Stimulated activated CD4-positive, alpha-beta T cell treated with anti-CD3 and anti-CD28 coated beads, TNF-alpha, amount 100 ng/mL, for 48 hours (primary cell): ENCODE measurements around the gene CREB1.

Experiments
- DNase-seq, 3 donors: peaks; one replicate each; pipeline ENCODE4 v3.0.0-alpha.2; 2020; ENCODE audit warnings: low read depth in 3 of 3

CREB1 gene

GRCh38 chr2:207504513-207505170, 25.1 kb upstream of the CREB1 start:
- no peak for DNase-seq

GRCh38 chr2:207505171-207505570, 24.6 kb upstream of the CREB1 start:
- no peak for DNase-seq

GRCh38 chr2:207505728-207506127, 24.0 kb upstream of the CREB1 start:
- no peak for DNase-seq

GRCh38 chr2:207506426-207506825, 23.3 kb upstream of the CREB1 start:
- no peak for DNase-seq

DNA sequence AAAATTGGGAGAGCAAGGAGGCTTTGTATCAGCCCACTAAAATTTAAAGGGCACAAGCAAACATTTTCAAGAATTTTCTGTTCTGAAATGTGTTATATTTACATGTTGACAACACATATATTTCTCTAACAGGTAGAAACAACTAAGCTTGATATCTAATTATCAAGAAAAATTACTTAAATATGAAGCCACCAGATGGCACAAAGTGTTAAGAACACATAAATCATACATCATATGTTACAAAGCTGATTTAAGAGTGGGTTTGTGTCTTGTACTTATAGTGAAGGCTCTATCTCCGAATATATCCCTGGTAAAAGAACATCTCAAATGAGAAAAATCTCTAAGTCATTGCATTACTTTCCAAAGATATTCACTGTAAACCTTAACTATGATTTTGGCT, 19.6 kb upstream of the CREB1 start:
- no peak for DNase-seq

- DNase-seq, result no peak
Observed at GRCh38 chr2:207511851-207512250, 17.9 kb upstream of the CREB1 start.

DNA sequence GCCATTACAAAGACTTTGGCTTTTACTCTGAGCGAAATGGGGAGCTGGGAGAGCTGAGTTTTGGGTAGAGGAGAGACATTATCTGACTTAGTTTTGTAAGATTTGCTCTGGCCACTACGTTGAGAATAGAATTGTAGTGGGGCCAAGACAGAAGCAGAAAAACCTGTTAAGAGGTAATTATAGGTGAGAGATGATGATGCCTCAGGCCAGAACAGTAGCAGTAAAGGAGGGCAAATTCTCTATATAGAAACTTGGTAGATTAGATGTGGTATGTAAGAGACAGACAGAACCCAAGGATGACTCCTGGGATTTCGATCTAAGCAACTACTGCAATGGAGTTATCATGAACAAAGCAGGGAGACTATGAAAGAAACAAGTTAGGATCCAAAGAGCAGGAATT, 17.4 kb upstream of the CREB1 start:
- no peak for DNase-seq

DNA sequence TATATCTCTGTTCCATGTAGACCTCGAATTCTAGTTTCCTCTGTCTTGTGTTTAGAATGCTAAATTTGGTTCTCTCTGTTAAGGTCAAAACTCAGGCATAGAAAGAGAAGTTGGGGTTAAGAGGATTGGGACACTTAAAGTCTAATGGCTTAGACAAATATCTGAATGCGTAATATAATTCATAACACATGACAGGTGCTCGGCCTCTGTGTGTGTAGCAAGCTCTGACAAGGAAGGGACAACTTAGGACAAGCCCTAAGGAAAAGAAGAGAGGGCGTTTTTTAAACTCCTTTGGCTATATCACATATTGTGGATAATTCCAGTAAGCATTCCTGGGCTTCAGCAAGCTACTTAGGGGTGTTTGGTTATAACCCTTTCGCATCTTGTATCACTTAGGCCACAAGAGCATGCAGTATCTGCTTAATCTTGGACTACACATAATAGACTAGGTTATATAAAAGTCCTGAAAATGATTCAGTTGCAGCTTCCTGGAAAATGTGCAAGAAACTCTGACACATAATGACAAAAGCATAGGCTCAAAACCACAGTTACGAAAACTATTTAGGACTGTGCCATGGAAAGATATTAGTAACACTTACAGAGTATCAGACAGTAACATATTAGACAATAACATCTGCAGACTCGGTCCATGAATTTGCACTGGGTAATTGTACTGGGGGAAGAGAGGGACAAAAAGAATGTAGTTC, 16.1 kb upstream of the CREB1 start:
- no peak for DNase-seq

GRCh38 chr2:207514451-207514850, 15.3 kb upstream of the CREB1 start:
- no peak for DNase-seq

DNA sequence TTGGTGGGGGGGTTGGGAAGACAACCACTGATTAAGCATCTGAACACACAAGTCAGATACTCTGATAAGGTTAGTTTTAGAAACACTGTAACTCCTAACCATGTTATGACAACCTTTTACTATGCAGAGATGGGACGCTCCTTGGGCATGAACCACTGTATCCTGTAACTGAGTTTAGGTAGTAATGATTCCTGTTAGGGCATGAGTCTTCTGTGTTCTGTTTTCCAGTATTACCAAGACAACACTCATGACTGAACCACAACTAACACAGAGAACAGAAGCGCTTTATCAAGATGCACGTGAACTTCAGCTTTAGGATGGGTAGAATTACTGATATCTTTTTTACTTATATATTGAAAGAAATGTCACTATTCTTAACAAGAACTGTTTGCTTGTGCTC, 14.1 kb upstream of the CREB1 start:
- DNase-seq, result no peak

GRCh38 chr2:207516206-207516605, 13.6 kb upstream of the CREB1 start:
- DNase-seq, result no peak

DNA sequence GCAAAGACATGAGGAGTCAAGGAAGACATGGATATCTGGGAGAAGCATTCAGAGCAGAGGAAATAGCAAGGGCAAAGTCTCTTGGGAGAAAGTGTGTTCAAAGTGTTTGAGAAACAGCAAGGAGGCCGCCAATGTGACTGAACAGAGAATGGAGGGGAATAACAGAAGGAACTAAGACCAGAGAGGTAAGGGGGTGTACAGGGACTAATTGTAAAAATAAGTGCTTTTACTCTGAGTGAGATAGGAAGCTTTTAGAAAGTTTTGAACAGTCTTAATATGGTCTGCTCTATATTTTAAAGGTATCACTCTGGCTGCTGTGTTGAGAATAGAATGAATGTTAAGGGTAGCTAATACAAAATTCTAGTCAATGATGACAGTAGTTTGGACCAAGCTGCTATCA, 6.8 kb upstream of the CREB1 start:
- no peak for DNase-seq

DNA sequence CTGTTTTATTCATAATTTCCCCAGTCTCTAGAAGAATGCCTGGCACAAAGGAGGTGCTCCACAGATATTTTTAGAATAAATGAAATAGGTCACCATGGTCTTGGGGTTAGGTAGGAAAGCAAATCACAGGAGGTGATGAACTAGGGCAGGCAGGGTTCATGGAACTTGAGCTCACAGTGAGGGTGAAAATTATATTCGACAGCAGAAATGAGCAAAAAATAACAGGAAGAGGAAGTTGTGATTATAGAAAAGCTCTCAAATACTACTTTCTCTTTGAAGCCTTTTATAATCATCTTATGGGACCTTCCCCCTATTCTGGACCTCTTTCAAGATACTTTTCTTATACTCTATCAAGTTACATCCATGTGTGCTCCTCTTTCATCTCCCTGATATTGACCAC, 4.5 kb upstream of the CREB1 start:
- no peak for DNase-seq

DNA sequence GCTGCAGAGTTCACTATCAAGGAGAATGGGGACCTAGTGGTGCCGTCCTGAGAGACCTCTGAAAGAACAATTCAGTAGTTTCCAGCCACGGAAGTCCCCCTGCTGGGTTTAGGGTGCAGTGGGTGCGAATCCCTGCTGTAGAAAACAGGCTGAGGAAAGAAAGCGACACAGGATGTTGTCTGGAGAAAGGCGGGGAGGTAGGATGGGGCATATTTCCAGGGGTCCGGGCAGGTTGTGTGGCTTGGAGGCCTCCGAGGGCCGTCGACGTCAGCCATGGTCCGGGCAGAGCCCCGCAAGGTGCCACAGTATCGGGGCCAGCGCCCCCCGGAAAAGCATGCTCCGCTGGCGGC, 807 bp upstream of the CREB1 start:
- DNase-seq, result peak; percentile 33 to 37 (median 36)

- peak in 2 of 3 donors; percentile 20 to 22 for DNase-seq
Observed at GRCh38 chr2:207530160-207531031, 634 bp downstream of the CREB1 start.

- peak in 1 of 3 donors; percentile 27 for DNase-seq
Observed at GRCh38 chr2:207531032-207531952, 1.5 kb downstream of the CREB1 start.

DNA sequence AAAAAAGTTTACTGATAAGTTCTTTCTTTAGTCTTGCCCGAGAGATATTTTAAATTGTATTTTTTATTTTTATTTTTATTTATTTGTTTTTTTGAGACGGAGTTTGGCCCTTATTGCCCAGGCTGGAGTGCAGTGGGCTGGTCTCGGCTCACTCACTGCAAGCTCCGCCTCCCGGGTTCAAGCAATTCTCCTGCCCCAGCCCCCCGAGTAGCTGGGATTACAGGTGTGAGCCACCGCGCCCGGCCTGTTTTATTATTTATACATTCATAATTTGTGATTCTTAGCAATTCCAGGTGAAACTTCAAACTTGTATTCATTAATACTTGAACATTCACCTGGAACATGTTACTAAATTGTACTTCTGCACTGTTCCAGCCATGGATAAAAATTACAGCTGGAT, 2.9 kb downstream of the CREB1 start:
- DNase-seq, result no peak

DNA sequence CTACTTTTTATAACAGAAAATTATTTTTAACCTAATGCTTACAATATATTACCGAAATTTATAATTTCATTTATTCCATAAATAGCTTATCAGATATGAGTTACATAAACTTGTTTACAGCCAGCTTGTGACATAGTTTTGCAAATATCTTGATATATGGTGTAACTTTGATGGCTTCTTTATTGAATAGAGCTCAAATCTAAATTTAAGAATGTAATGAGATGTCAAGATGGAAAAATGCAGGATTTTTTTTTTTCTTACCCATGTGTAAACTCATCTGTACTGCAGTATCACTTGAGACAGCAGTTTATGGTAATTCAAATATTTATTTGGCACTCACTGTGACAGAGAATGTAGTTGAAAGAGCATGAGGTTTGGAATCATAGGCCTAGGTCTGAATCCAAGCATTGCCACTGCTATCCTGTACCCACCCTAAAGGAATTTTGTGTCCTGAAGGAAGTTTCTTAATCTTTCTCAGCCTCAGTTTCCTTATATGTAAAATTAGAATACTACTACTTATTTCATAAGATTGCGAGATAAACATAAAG, 3.8 kb downstream of the CREB1 start:
- DNase-seq, result no peak

- no peak for DNase-seq
Observed at GRCh38 chr2:207534417-207534816, 4.7 kb downstream of the CREB1 start.

GRCh38 chr2:207539470-207539869, 9.7 kb downstream of the CREB1 start:
- no peak for DNase-seq

DNA sequence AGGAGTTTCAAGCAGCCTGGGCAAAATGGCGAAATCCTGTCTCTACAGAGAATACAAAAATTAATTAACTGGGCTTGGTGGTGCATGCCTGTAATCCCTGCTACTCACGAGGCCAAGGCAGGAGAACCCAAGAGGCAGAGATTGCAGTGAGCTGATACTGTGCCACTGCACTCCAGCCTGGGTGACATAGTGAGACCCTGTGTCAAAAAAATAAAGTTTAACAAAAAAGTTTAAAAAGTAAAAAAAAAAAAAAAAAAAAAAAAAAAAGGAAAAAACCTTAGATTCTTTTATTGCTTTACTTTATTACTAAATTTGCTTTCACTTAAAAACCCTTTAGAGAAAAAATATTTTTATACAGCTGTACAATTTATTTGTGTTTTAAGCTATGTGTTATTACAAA, 10.7 kb downstream of the CREB1 start:
- DNase-seq, result no peak
